ENCODE results near the gene CFAP221.

Gene CFAP221

DNA sequence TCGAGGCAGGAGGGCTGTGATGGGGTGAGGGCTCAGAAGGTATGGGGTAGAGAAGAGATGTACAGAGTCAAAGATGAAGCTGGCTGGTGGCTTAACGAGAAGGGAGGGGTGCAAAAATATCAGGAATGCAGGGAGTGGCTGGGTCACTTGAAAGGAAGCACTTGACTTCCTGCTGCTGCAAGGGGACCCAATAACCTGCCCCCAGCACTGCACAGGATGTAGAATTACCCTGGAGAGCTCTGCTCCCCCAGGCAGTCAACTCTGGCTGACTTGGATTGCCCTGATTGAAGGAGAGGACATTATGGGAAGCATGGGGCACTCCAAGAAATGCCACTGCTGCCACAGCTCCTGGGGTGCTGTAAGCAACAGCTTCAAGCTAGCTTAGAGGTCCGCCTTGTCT, 41.8 kb downstream of the CFAP221 start:
- TF ChIP-seq, protein P1, sequence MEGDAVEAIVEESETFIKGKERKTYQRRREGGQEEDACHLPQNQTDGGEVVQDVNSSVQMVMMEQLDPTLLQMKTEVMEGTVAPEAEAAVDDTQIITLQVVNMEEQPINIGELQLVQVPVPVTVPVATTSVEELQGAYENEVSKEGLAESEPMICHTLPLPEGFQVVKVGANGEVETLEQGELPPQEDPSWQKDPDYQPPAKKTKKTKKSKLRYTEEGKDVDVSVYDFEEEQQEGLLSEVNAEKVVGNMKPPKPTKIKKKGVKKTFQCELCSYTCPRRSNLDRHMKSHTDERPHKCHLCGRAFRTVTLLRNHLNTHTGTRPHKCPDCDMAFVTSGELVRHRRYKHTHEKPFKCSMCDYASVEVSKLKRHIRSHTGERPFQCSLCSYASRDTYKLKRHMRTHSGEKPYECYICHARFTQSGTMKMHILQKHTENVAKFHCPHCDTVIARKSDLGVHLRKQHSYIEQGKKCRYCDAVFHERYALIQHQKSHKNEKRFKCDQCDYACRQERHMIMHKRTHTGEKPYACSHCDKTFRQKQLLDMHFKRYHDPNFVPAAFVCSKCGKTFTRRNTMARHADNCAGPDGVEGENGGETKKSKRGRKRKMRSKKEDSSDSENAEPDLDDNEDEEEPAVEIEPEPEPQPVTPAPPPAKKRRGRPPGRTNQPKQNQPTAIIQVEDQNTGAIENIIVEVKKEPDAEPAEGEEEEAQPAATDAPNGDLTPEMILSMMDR (IDR thresholded peaks at IDR 0.05), result no peak

DNA sequence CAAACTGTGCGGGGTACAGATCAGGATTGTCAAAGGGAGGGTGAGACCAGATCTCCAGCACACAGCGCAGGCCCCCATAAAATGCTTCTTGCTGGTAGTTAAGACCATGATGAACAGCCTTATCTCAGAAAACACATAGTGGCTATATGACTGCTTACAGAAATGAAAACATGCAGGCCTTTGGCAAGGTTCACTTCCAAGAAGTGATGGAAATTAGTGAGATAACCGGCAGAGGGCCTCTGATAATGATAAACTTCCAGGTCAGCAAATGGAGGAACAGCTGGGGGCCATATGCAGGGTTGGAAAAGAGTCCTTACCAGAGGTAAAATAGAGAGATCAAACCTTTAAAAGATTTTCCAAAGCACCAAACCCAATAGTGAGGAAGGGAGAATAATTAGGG, 46.6 kb downstream of the CFAP221 start:
- TF ChIP-seq, protein P1 (IDR thresholded peaks at IDR 0.05), result no peak

DNA sequence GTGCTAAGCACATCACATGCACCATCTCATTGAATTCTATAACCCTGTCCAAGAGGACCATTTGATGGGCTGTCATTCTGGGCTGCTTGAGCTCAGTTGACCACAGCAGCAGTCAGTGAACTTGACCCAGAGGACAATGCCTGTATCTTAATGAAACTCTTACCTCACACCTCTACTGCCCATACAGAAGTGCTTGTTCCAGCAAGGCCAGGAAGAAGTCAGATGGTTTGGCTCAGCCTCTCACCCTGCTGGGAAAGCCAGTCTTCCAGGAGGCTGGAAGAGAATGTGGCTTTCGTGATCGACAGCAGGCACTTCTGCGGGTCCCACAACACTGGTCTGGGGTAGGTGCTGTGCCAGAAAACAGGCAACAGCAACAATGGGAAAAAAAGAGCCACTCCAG, 47.3 kb downstream of the CFAP221 start:
- TF ChIP-seq, protein P1 (IDR thresholded peaks at IDR 0.05), result no peak

DNA sequence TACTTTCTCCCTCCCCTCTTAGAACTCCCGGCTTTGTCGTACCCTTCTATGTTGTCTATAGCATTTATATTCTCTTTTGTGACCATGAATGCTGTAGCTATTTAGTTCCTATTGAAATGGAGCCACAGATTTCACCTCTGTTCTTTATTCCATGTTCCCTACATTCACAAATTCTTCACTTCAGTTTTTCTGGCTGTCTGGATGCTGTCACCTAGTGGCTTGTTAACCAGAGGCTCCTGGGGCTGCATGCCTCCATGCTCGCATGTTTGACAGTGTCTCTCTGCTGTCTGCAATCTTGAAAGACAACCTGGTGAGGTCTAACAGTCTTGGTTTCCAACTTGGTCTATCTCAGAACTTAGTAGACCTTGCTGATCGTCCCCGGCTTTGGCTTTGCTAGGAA, 48.2 kb downstream of the CFAP221 start:
- TF ChIP-seq, protein P1 (IDR thresholded peaks at IDR 0.05), result no peak

DNA sequence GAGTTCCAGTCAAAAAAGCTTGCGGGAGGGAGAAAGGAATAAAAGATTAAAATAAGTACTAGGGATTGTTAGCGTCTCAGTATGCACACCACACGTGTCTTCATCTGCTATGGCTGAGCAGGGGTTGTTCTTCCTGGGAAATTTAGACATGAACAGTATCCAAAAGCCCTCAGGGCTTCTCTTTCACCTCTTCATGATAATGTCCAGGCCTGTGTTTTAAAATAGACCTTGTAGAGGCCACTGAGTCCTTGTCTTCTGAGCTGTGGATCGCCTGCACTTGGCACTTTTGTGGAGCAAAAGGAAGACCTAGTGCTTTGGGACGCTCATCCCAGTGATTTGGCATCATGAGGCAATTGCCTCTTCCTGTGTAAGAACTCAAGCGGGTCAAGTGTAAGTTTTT, 52.4 kb downstream of the CFAP221 start:
- TF ChIP-seq, protein P1 (IDR thresholded peaks at IDR 0.05), result no peak

DNA sequence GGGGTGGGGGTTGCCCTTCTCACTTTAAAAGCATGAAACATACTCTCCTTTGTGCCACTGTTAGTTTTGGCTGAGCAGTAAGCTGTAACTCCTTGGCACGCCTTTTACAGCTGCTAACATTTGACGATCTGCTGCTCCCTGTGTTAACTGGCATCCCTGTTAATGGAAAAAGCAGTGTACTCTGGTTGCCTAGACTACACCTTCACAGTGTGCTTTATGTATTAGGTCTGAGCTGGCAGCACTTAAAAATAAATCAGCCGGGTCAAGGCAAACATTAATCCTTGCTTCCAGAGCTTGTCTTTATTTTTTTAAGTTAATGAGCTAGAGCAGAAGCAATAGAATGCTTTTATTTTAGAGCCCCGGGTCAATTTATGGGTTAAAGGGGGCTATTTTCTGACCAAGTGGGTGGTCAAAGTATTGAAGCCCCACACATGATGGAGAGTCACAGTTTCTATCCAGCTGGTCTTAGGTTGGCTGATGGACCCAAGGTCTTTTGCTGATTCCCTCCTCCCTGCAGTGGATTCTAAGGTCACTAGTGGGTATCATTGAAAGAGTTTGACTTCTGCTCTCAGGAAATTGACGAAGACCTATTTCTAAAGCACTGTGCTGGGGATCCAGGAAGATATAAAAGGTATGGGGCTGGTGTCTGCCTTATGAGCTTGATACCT, 54.5 kb downstream of the CFAP221 start:
- TF ChIP-seq, protein P1 (IDR thresholded peaks at IDR 0.05), result no peak

DNA sequence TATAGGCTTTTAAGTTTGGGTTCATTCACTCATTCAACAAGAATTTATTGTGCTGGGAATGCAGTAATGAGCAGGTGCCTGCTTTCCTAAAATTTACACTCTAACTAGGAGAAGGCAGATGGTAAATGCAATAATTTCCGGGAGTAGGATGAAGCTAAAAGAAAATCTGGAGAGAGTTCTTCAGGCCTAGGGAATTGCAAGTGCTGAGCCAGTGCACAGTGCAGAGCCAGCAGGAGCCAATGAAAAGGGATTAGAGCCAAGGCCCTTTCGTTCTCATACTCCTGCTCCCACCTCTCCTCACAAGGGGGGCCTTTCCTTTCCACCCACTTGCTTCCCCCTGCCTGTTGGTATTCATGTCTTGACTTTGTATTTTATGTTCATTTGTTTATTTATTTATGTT, 55.1 kb downstream of the CFAP221 start:
- TF ChIP-seq, protein P1 (IDR thresholded peaks at IDR 0.05), result no peak

DNA sequence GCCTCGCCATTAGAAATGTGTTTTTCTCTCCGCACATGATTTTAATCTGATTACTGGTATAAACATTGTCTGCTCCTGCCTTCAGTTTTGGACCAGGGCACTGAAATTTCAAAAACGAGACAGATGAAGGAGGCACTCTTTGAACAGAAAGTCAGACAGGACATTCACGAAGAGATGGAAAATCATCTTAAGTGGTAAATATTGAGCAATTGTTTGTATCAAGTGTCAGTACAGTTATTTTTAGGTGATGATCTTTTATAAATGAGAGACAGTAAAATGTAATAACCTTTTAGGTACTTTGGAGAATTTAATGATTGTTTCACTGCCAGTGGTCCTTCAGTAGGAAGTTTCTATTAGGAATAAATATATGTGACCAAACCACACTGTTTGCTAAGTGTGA, 60.8 kb downstream of the CFAP221 start:
- TF ChIP-seq, protein P1 (IDR thresholded peaks at IDR 0.05), result no peak
